ENCODE data around the gene IFIT5.
"Not testable (repeated sequence)": the region's sequence is repeated elsewhere in the genome, so short reads cannot be mapped to it uniquely, and the experiment has no call there.

DNA sequence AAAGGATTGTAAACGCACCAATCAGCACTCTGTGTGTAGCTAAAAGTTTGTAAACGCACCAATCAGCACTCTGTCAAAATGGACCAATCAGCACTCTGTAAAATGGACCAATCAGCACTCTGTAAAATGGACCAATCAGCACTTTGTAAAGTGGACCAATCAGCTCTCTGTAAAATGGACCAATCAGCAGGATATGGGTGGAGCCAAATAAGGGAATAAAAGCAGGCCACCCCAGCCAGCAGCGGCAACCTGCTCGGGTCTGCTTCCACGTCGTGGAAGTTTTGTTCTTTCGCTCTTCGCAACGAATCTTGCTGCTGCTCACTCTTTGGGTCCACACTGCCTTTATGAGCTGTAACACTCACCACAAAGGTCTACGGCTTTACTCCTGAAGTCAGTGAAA, 2.1 kb upstream of the IFIT5 start:
- TF ChIP-seq, protein P1, sequence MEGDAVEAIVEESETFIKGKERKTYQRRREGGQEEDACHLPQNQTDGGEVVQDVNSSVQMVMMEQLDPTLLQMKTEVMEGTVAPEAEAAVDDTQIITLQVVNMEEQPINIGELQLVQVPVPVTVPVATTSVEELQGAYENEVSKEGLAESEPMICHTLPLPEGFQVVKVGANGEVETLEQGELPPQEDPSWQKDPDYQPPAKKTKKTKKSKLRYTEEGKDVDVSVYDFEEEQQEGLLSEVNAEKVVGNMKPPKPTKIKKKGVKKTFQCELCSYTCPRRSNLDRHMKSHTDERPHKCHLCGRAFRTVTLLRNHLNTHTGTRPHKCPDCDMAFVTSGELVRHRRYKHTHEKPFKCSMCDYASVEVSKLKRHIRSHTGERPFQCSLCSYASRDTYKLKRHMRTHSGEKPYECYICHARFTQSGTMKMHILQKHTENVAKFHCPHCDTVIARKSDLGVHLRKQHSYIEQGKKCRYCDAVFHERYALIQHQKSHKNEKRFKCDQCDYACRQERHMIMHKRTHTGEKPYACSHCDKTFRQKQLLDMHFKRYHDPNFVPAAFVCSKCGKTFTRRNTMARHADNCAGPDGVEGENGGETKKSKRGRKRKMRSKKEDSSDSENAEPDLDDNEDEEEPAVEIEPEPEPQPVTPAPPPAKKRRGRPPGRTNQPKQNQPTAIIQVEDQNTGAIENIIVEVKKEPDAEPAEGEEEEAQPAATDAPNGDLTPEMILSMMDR (IDR thresholded peaks at IDR 0.05): not testable (repeated sequence)
- not testable (repeated sequence) for TF ChIP-seq POLR2A (IDR thresholded peaks at IDR 0.05)
